IMR-90 (cell line): ENCODE data around the gene ST14. TPM values are rescaled to one million over a fixed set of nuclear protein-coding genes. Genes with fewer than 3 reads are reported as not detected.

Source experiments
- ATAC-seq: fragments of 200-7000 bp; cut with Tn5 transposase; 2 replicates; pipeline ENCODE4 v1.9.1; 2020; ENCODE audit warnings: low read depth, mild to moderate bottlenecking, moderate library complexity
- BruUV-seq: library from RNA; stranded (reverse); fragments of 400-500 nt; replicated peaks from 2 replicates; lab custom pipeline; 2021; lab: Mats Ljungman, UMichigan
- CTCF ChIA-PET: fragments of 300-600 bp; formaldehyde crosslinking; extraction: SDS; loops from one replicate; lab custom pipeline; 2021; ENCODE audit warnings: antibody characterized with exemption; lab: Yijun Ruan, JAX
- POLR2A ChIA-PET: fragments of 300-600 bp; sonication (Branson Sonifier 250); formaldehyde crosslinking; loops from one replicate; lab custom pipeline; 2022; ENCODE audit warnings: antibody characterized with exemption; ENCODE audit not compliant: unreplicated experiment; lab: Charles Lee
- DNase-seq: peaks from one replicate; pipeline ENCODE4 v3.0.0; 2013
- H2AFZ ChIP-seq: replicated peaks from 2 replicates; pipeline ENCODE3; 2013; ENCODE audit warnings: low read length, mild to moderate bottlenecking; ENCODE audit not compliant: poor library complexity
- H2AK5ac ChIP-seq: 2 replicates; pipeline ENCODE4 v1.6.1; 2013; ENCODE audit warnings: low read depth, low read length, inconsistent platforms
- H2AK9ac ChIP-seq: replicated peaks from 2 replicates; pipeline ENCODE3; 2013; ENCODE audit warnings: mild to moderate bottlenecking, low read depth, low read length, moderate library complexity; ENCODE audit not compliant: poor library complexity
- H2BK120ac ChIP-seq: 2 replicates; pipeline ENCODE4 v1.6.1; 2013; ENCODE audit warnings: low read depth, low read length, inconsistent platforms
- H2BK15ac ChIP-seq: 3 replicates; pipeline ENCODE4 v1.6.1; 2013; ENCODE audit warnings: low read depth, low read length, inconsistent platforms
- H2BK20ac ChIP-seq: 2 replicates; pipeline ENCODE4 v1.6.1; 2013; ENCODE audit warnings: low read depth, mild to moderate bottlenecking, inconsistent platforms, low read length, moderate library complexity
- H2BK5ac ChIP-seq: 2 replicates; pipeline ENCODE4 v1.6.1; 2013; ENCODE audit warnings: mild to moderate bottlenecking, low read depth, low read length, inconsistent platforms; ENCODE audit not compliant: poor library complexity, severe bottlenecking
- H3K14ac ChIP-seq: replicated peaks from 2 replicates; pipeline ENCODE4 v1.6.1; 2013; ENCODE audit warnings: low read depth, low read length, inconsistent platforms
- H3K18ac ChIP-seq: 2 replicates; pipeline ENCODE4 v1.6.1; 2013; ENCODE audit warnings: low read depth, low read length, control low read depth
- H3K23ac ChIP-seq: 2 replicates; pipeline ENCODE4 v1.6.1; 2013; ENCODE audit warnings: low read depth, low read length, inconsistent platforms
- H3K27ac ChIP-seq: 2 replicates; pipeline ENCODE4 v1.5.1; 2013; ENCODE audit warnings: mild to moderate bottlenecking, control low read depth, low read length; ENCODE audit not compliant: insufficient read depth
- H3K27me3 ChIP-seq: 2 replicates; pipeline ENCODE4 v1.6.1; 2013; ENCODE audit warnings: low read length; ENCODE audit not compliant: control insufficient read depth, insufficient read depth
- H3K36me3 ChIP-seq: 2 replicates; pipeline ENCODE4 v1.6.1; 2013; ENCODE audit warnings: low read length, mixed read lengths; ENCODE audit not compliant: control insufficient read depth, insufficient read depth
- H3K4ac ChIP-seq: 2 replicates; pipeline ENCODE4 v1.6.1; 2013; ENCODE audit warnings: low read depth, low read length, inconsistent platforms
- H3K4me1 ChIP-seq: 2 replicates; pipeline ENCODE4 v1.6.1; 2013; ENCODE audit warnings: low read length, mixed read lengths; ENCODE audit not compliant: control insufficient read depth, insufficient read depth
- H3K4me2 ChIP-seq: 2 replicates; pipeline ENCODE4 v1.6.1; 2013; ENCODE audit warnings: low read depth, mild to moderate bottlenecking, control low read depth, low read length, moderate library complexity
- H3K4me3 ChIP-seq: 2 replicates; pipeline ENCODE4 v1.5.1; 2013; ENCODE audit warnings: low read depth, mild to moderate bottlenecking, control low read depth, low read length, moderate library complexity; ENCODE audit not compliant: insufficient read depth
- H3K56ac ChIP-seq: 2 replicates; pipeline ENCODE4 v1.6.1; 2013; ENCODE audit warnings: low read length, inconsistent platforms; ENCODE audit not compliant: insufficient read depth; ENCODE audit errors: extremely low read depth
- H3K79me1 ChIP-seq, 2 experiments: 2 replicates each; pipeline ENCODE4 v1.6.1; 2013; ENCODE audit warnings: low read length in 2 of 2, inconsistent platforms in 1 of 2, low read depth in 1 of 2
- H3K9ac ChIP-seq: 2 replicates; pipeline ENCODE4 v1.6.1; 2013; ENCODE audit warnings: low read depth, low read length, control low read depth
- H3K9me1 ChIP-seq: 2 replicates; pipeline ENCODE4 v1.6.1; 2013; ENCODE audit warnings: low read length, inconsistent platforms; ENCODE audit not compliant: insufficient read depth
- H3K9me3 ChIP-seq: 2 replicates; pipeline ENCODE4 v1.6.1; 2013; ENCODE audit warnings: low read length; ENCODE audit not compliant: control insufficient read depth, insufficient read depth
- H4K20me1 ChIP-seq: 2 replicates; pipeline ENCODE4 v1.6.1; 2013; ENCODE audit warnings: low read length, inconsistent platforms; ENCODE audit not compliant: insufficient read depth
- H4K5ac ChIP-seq: 2 replicates; pipeline ENCODE4 v1.6.1; 2013; ENCODE audit warnings: mild to moderate bottlenecking, low read depth, low read length, control low read depth
- H4K8ac ChIP-seq, 2 experiments: 2 replicates each; pipeline ENCODE4 v1.6.1; 2013; ENCODE audit warnings: low read depth in 2 of 2, low read length in 2 of 2, control low read depth in 1 of 2, inconsistent platforms in 1 of 2
- H4K91ac ChIP-seq: 2 replicates; pipeline ENCODE4 v1.6.1; 2013; ENCODE audit warnings: low read depth, low read length, inconsistent platforms; ENCODE audit not compliant: insufficient read depth
- BHLHE40 ChIP-seq: fragments of 150-350 bp; IDR thresholded peaks from 2 replicates; pipeline ENCODE4 v1.6.1; 2016; ENCODE audit warnings: mild to moderate bottlenecking, low read depth, low read length
- CEBPB ChIP-seq: IDR thresholded peaks from 2 replicates; pipeline ENCODE4 v1.6.1; 2012; ENCODE audit warnings: low read depth, low read length, improper control_type of control experiment
- CHD1 ChIP-seq: IDR thresholded peaks from 2 replicates; pipeline ENCODE4 v1.6.1; 2012; ENCODE audit warnings: low read depth, low read length, improper control_type of control experiment
- FOS ChIP-seq: fragments of 150-350 bp; IDR thresholded peaks from 2 replicates; pipeline ENCODE4 v1.6.1; 2016; ENCODE audit warnings: low read depth, low read length
- MAFK ChIP-seq: IDR thresholded peaks from 2 replicates; pipeline ENCODE4 v1.6.1; 2012; ENCODE audit warnings: low read depth, low read length, improper control_type of control experiment
- MAZ ChIP-seq: IDR thresholded peaks from 2 replicates; pipeline ENCODE4 v1.6.1; 2012; ENCODE audit warnings: low read depth, mild to moderate bottlenecking, low read length, improper control_type of control experiment, moderate library complexity, borderline replicate concordance
- MXI1 ChIP-seq: IDR thresholded peaks from 2 replicates; pipeline ENCODE4 v1.6.1; 2012; ENCODE audit warnings: low read depth, mild to moderate bottlenecking, low read length, moderate library complexity, borderline replicate concordance
- NFE2L2 ChIP-seq: fragments of 150-350 bp; IDR thresholded peaks from 2 replicates; pipeline ENCODE4 v1.6.1; 2016; ENCODE audit warnings: low read depth, mild to moderate bottlenecking, low read length
- POLR2A ChIP-seq: IDR thresholded peaks from 2 replicates; pipeline ENCODE4 v1.6.1; 2012; ENCODE audit warnings: mild to moderate bottlenecking, low read depth, low read length
- RAD21 ChIP-seq: IDR thresholded peaks from 2 replicates; pipeline ENCODE4 v1.6.1; 2012; ENCODE audit warnings: low read length, improper control_type of control experiment
- RCOR1 ChIP-seq: IDR thresholded peaks from 2 replicates; pipeline ENCODE4 v1.6.1; 2012; ENCODE audit warnings: mild to moderate bottlenecking, low read length, improper control_type of control experiment; ENCODE audit not compliant: insufficient replicate concordance
- RFX5 ChIP-seq: IDR thresholded peaks from 2 replicates; pipeline ENCODE4 v1.8.0; 2012; ENCODE audit warnings: low read depth, mild to moderate bottlenecking, low read length, moderate library complexity
- SMC3 ChIP-seq: fragments of 150-350 bp; IDR thresholded peaks from 2 replicates; pipeline ENCODE4 v1.6.1; 2016; ENCODE audit warnings: low read depth, mild to moderate bottlenecking, antibody characterized with exemption, low read length, moderate library complexity
- WGBS, 2 experiments: methylation state at CpG; one replicate each; pipeline versions ENCODE4 v1.1.5 to v1.1.7; 2013; ENCODE audit warnings: missing lambda C conversion rate in 2 of 2; ENCODE audit not compliant: insufficient read length in 1 of 2; ENCODE audit errors: extremely low coverage in 2 of 2; 5-methylcytosine and 5-hydroxymethylcytosine counted together
- dilution Hi-C: fragments of 300-500 bp; cut with HindIII; formaldehyde crosslinking; loops from one replicate; pipeline ENCODE4 v1.14.3; 2018; ENCODE audit warnings: low sequenced_read_pairs; ENCODE audit not compliant: unreplicated experiment
- in situ Hi-C: fragments of 300-500 bp; cut with MboI; formaldehyde crosslinking; loops from 3 replicates; pipeline ENCODE4 v1.14.3; 2019; ENCODE audit warnings: low sequenced_read_pairs, inconsistent platforms, mixed read lengths
- intact Hi-C: fragments of 100-400 bp; cut with micrococcal nuclease; formaldehyde crosslinking; loops from 2 replicates; pipeline ENCODE4 v1.10.0; 2022
- polyA plus RNA-seq, 3 experiments: library from polyadenylated mRNA; depleted of rRNA; stranded (reverse); fragments of >200 nt; gene quantifications; 2 replicates each; pipeline ENCODE4 v1.2.3, GENCODE V29; 2012; ENCODE audit warnings: low replicate concordance in 1 of 3
- total RNA-seq: library from RNA; depleted of rRNA; stranded (reverse); fragments of >200 nt; gene quantifications from 2 replicates; pipeline ENCODE4 v1.2.3, GENCODE V29; 2012
- TF ChIP-seq, protein P1 (sequence below): fragments of 150-350 bp; IDR thresholded peaks from 2 replicates; pipeline ENCODE4 v1.6.1; 2017; ENCODE audit warnings: mild to moderate bottlenecking, antibody characterized with exemption, low read length, low read depth
- TF ChIP-seq, protein P2 (sequence below): fragments of 150-350 bp; IDR thresholded peaks from 2 replicates; pipeline ENCODE4 v1.6.1; 2016; ENCODE audit warnings: low read depth, mild to moderate bottlenecking, low read length, moderate library complexity, borderline replicate concordance
- TF ChIP-seq, protein P3 (sequence below): conservative IDR thresholded peaks from 2 replicates; pipeline ENCODE4 v1.5.1; 2012; ENCODE audit warnings: mild to moderate bottlenecking, low read depth, low read length, improper control_type of control experiment

Gene ST14
- total and polyA plus RNA-seq, 2 of the 4 experiments (the other 2 are of a cell fraction), result not detected

DNA sequence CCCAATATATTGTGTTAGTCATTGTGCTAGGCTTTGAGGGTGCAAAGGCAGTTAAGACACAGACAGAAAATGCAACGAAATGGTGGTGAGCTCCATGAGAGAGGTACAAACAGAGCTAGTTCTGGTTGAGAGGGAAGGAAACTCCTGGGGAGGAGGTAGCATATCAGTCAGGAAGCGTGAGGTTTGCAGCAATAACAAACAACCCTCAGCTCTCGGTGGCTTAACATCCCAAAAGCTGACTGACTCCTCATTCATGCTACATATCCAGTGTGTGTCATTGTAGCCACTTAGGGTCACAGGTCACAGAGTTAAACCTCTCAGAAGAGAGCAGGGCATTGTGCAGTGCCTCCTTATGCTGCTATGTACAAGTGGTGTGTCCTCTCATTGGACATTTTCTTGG, 1.7 kb upstream of the ST14 start:
- H3K4me2 ChIP-seq, result no peak overlapping the region
- no peak overlapping the region for H3K23ac ChIP-seq
- no peaks in the 10 kb centered on the region for H4K20me1 ChIP-seq
- peaks cover 3% of the 10 kb centered on the region; the same call in 1 of the 2 replicates for H3K9me1 ChIP-seq
- no peaks in the 10 kb centered on the region; the same call in 1 of the 2 replicates for H3K4me1 ChIP-seq
- no TSS peak for BruUV-seq
- no peak overlapping the region for H2BK5ac ChIP-seq
- no peak overlapping the region for H4K8ac ChIP-seq
- no peaks in the 10 kb centered on the region for H3K9me3 ChIP-seq
- H3K4me3 ChIP-seq, result no peak overlapping the region
- H3K56ac ChIP-seq, result no peak overlapping the region
- peaks cover 54% of the 10 kb centered on the region for H3K27me3 ChIP-seq
- no peak overlapping the region for H4K91ac ChIP-seq
- no peak overlapping the region for H4K5ac ChIP-seq
- WGBS, 2 experiments, result no CpG with 5 or more reads among the region's 3 CpGs
- in situ Hi-C loops, result no loop called here
- ATAC-seq, result no peak
- no peak overlapping the region for H3K9ac ChIP-seq
- H2BK15ac ChIP-seq, result no peak overlapping the region
- intact Hi-C loops, result no loop called here
- H3K18ac ChIP-seq, result no peak overlapping the region
- no peaks in the 10 kb centered on the region for H3K36me3 ChIP-seq
- no peak for TF ChIP-seq RFX5
- TF ChIP-seq, protein P1, sequence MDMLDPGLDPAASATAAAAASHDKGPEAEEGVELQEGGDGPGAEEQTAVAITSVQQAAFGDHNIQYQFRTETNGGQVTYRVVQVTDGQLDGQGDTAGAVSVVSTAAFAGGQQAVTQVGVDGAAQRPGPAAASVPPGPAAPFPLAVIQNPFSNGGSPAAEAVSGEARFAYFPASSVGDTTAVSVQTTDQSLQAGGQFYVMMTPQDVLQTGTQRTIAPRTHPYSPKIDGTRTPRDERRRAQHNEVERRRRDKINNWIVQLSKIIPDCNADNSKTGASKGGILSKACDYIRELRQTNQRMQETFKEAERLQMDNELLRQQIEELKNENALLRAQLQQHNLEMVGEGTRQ, result no peak
- TF ChIP-seq, protein P2, sequence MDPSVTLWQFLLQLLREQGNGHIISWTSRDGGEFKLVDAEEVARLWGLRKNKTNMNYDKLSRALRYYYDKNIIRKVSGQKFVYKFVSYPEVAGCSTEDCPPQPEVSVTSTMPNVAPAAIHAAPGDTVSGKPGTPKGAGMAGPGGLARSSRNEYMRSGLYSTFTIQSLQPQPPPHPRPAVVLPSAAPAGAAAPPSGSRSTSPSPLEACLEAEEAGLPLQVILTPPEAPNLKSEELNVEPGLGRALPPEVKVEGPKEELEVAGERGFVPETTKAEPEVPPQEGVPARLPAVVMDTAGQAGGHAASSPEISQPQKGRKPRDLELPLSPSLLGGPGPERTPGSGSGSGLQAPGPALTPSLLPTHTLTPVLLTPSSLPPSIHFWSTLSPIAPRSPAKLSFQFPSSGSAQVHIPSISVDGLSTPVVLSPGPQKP, result no peak
- TF ChIP-seq, protein P3, sequence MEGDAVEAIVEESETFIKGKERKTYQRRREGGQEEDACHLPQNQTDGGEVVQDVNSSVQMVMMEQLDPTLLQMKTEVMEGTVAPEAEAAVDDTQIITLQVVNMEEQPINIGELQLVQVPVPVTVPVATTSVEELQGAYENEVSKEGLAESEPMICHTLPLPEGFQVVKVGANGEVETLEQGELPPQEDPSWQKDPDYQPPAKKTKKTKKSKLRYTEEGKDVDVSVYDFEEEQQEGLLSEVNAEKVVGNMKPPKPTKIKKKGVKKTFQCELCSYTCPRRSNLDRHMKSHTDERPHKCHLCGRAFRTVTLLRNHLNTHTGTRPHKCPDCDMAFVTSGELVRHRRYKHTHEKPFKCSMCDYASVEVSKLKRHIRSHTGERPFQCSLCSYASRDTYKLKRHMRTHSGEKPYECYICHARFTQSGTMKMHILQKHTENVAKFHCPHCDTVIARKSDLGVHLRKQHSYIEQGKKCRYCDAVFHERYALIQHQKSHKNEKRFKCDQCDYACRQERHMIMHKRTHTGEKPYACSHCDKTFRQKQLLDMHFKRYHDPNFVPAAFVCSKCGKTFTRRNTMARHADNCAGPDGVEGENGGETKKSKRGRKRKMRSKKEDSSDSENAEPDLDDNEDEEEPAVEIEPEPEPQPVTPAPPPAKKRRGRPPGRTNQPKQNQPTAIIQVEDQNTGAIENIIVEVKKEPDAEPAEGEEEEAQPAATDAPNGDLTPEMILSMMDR, result no peak
- no peak for TF ChIP-seq POLR2A
- no peak for TF ChIP-seq MAFK
- no peak for TF ChIP-seq BHLHE40
- TF ChIP-seq CHD1, result no peak
- no peak for TF ChIP-seq MAZ
- no peak for TF ChIP-seq RCOR1
- TF ChIP-seq FOS, result no peak
- TF ChIP-seq SMC3, result no peak
- TF ChIP-seq MXI1, result no peak
- TF ChIP-seq CEBPB, result no peak
- no peak for TF ChIP-seq NFE2L2
- no peak for TF ChIP-seq RAD21
- H2AK9ac ChIP-seq, result no peak overlapping the region
- no peak overlapping the region for H2BK20ac ChIP-seq
- ChIA-PET CTCF (interaction anchor here (0.6 kb wide), 1 partner anchor 13 kb away, joined by 4 read pairs; no protein-coding TSS in a partner anchor), POLR2A (no interaction called here)
- H2BK120ac ChIP-seq, result no peak overlapping the region
- H2AK5ac ChIP-seq, result no peak overlapping the region
- H3K4ac ChIP-seq, result no peak overlapping the region
- DNase-seq, result no peak
- H3K79me1 ChIP-seq, result no peaks in the 10 kb centered on the region
- H3K14ac ChIP-seq, result no peak overlapping the region
- no peak overlapping the region for H3K27ac ChIP-seq
- no peak overlapping the region for H2AFZ ChIP-seq
- dilution Hi-C loops, result no loop called here
